OCI-LY7 (cell line): ENCODE results near the gene WASF3. TPM values are rescaled to one million over a fixed set of nuclear protein-coding genes. Genes with fewer than 3 reads are reported as not detected.

ENCODE experiments used
- BruUV-seq: library from RNA; stranded (reverse); fragments of 400-500 nt; replicated peaks from 2 replicates; lab custom pipeline; 2021; lab: Mats Ljungman, UMichigan
- CTCF ChIA-PET: fragments of 300-600 bp; sonication (Branson Sonifier 250); formaldehyde crosslinking; loops from one replicate; lab custom pipeline; 2022; ENCODE audit warnings: antibody characterized with exemption; ENCODE audit not compliant: unreplicated experiment; lab: Charles Lee
- POLR2A ChIA-PET: fragments of 300-600 bp; sonication (Branson Sonifier 250); formaldehyde crosslinking; loops from one replicate; lab custom pipeline; 2022; ENCODE audit warnings: antibody characterized with exemption; lab: Charles Lee
- DNase-seq: peaks from one replicate; pipeline ENCODE4 v3.0.0-alpha.2; 2015; ENCODE audit warnings: low spot score
- H2AFZ ChIP-seq: fragments of 200-600 bp; sonication (generic), shearing (Covaris generic); 2 replicates; pipeline ENCODE4 v1.6.1; 2014; ENCODE audit warnings: mild to moderate bottlenecking, antibody characterized with exemption, low read length, moderate library complexity
- H3K27ac ChIP-seq: fragments of 200-600 bp; sonication (generic); 2 replicates; pipeline ENCODE4 v1.5.1; 2014; ENCODE audit warnings: mixed run types, low read depth, mild to moderate bottlenecking, moderate library complexity, low read length, inconsistent platforms; ENCODE audit not compliant: poor library complexity, severe bottlenecking
- H3K36me3 ChIP-seq: fragments of 200-600 bp; sonication (generic); 2 replicates; pipeline ENCODE4 v1.6.1; 2014; ENCODE audit warnings: mild to moderate bottlenecking, antibody characterized with exemption, low read length, moderate library complexity, mixed read lengths; ENCODE audit not compliant: insufficient read depth
- H3K4me1 ChIP-seq: fragments of 200-600 bp; sonication (generic); 2 replicates; pipeline ENCODE4 v1.5.1; 2014; ENCODE audit warnings: mild to moderate bottlenecking, low read length; ENCODE audit not compliant: insufficient read depth, poor library complexity, severe bottlenecking
- H3K4me2 ChIP-seq: fragments of 200-600 bp; sonication (generic); 2 replicates; pipeline ENCODE4 v1.6.1; 2014; ENCODE audit warnings: mild to moderate bottlenecking, low read length
- H3K4me3 ChIP-seq: fragments of 200-600 bp; sonication (generic); 2 replicates; pipeline ENCODE4 v1.5.1; 2014; ENCODE audit warnings: mild to moderate bottlenecking, low read depth, low read length; ENCODE audit not compliant: poor library complexity, severe bottlenecking
- H3K79me2 ChIP-seq: fragments of 200-600 bp; sonication (generic); 2 replicates; pipeline ENCODE4 v1.6.1; 2016; ENCODE audit warnings: low read depth, mild to moderate bottlenecking, low read length, moderate library complexity, mixed read lengths; ENCODE audit not compliant: insufficient read depth
- H3K9me2 ChIP-seq: fragments of 200-600 bp; sonication (generic); 2 replicates; pipeline ENCODE4 v1.6.1; 2016; ENCODE audit warnings: mild to moderate bottlenecking, low read length, mixed read lengths; ENCODE audit not compliant: insufficient read depth
- H3K9me3 ChIP-seq: fragments of 200-600 bp; sonication (generic); 2 replicates; pipeline ENCODE4 v1.6.1; 2014; ENCODE audit warnings: mild to moderate bottlenecking, mixed run types, low read length, mixed read lengths
- H4K20me1 ChIP-seq: fragments of 200-600 bp; sonication (generic); 2 replicates; pipeline ENCODE4 v1.6.1; 2014; ENCODE audit warnings: mild to moderate bottlenecking, antibody characterized with exemption, low read length, moderate library complexity, mixed read lengths; ENCODE audit not compliant: insufficient read depth
- CTCF ChIP-seq: fragments of 200-600 bp; sonication (generic); conservative IDR thresholded peaks from 2 replicates; pipeline ENCODE4 v1.5.1; 2014; ENCODE audit warnings: mild to moderate bottlenecking, antibody characterized with exemption, low read length, moderate library complexity, mixed read lengths
- EZH2phosphoT487 ChIP-seq: fragments of 200-600 bp; sonication (generic); IDR thresholded peaks from 2 replicates; pipeline ENCODE4 v1.6.1; 2018; ENCODE audit warnings: low read depth, borderline replicate concordance, mild to moderate bottlenecking, mixed run types, antibody characterized with exemption, low read length, moderate library complexity, mixed read lengths
- intact Hi-C: fragments of 100-400 bp; cut with micrococcal nuclease; formaldehyde crosslinking; loops from one replicate; pipeline ENCODE4 v1.10.0; 2022; ENCODE audit not compliant: unreplicated experiment
- total RNA-seq, 2 experiments: library from RNA; depleted of rRNA in 1 of 2; stranded (reverse); fragments of >200 nt in 1 of 2; shearing (Covaris generic) in 1 of 2; gene quantifications; 2 replicates each; pipeline ENCODE4 v1.2.3, GENCODE V29; 2014 to 2022

Gene WASF3
- total RNA-seq, 2 experiments from 2014 or later = 0.17 to 0.19 TPM

DNA sequence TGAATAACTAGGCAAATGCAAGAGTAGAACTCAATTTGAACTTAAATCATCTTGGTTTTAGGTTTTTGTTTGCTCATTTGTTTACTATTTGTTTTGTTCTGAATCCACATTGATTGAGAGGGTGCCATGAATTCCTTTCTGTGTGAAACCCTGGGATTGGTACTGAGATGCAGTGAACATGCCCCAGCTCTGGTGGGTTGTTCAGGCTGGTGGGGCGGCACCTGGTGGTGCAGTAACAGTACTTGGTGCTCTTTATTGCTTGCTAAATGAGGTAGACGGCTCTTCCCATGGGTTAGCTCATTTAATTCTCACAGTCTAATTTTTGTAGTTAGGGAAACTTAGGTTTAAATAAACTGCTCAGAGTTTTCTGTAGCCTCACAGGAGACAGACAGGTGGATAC lies 48.4 kb downstream of the WASF3 start:
- no peaks in the 10 kb centered on the region for H3K36me3 ChIP-seq
- BruUV-seq = no TSS peak
- no peaks in the 10 kb centered on the region for H4K20me1 ChIP-seq
- CTCF ChIA-PET = interaction anchor here (0.6 to 0.9 kb wide), 3 partner anchors 22 to 421 kb away, joined by 3 to 4 read pairs (median 3); no protein-coding TSS in a partner anchor
- intact Hi-C loops = no loop called here
- H3K9me3 ChIP-seq = no peaks in the 10 kb centered on the region
- no peaks in the 10 kb centered on the region for H3K9me2 ChIP-seq
- DNase-seq = peak; percentile 21
- no peaks in the 10 kb centered on the region for H3K79me2 ChIP-seq
- H3K4me2 ChIP-seq = no peak overlapping the region
- H3K27ac ChIP-seq = no peak overlapping the region
- H2AFZ ChIP-seq = no peak overlapping the region
- H3K4me1 ChIP-seq = peaks cover 9% of the 10 kb centered on the region
- TF ChIP-seq EZH2phosphoT487 (no peak), CTCF (peak; percentile 64)
- no peak overlapping the region for H3K4me3 ChIP-seq
- POLR2A ChIA-PET = interaction anchor here (0.9 to 1.2 kb wide), 3 partner anchors 143 to 1743 kb away, joined by 3 to 5 read pairs (median 3); no protein-coding TSS in a partner anchor

DNA sequence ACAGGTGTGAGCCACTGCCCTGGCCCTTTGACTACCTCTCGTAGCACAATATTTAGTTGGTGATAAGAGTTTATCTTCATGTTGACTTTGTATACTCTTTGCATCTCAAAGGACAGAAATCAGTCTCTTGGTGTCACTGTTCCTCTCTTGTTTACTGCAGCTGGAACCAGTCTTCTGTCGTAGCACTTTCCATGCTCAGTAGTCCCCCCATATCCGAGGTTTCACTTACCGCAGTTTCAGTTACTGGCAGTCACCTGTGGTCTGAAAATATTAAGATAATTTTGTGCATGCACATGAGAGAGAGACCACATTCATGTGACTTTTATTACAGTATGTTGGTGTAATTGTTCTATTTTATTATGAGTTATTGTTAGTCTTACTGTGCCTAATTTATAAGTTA lies 49.1 kb downstream of the WASF3 start:
- Histone ChIP-seq H3K9me3 (no peaks in the 10 kb centered on the region), H3K79me2 (no peaks in the 10 kb centered on the region), H3K27ac (no peak overlapping the region), H3K4me1 (peaks cover 6% of the 10 kb centered on the region), H3K36me3 (no peaks in the 10 kb centered on the region), H3K9me2 (no peaks in the 10 kb centered on the region), H4K20me1 (no peaks in the 10 kb centered on the region), H3K4me3 (no peak overlapping the region), H3K4me2 (no peak overlapping the region), H2AFZ (no peak overlapping the region)
- intact Hi-C loops = no loop called here
- TF ChIP-seq EZH2phosphoT487 (no peak), CTCF (no peak)
- CTCF ChIA-PET = interaction anchor here (0.6 to 0.8 kb wide), 2 partner anchors 56 to 422 kb away, joined by 3 read pairs; no protein-coding TSS in a partner anchor
- DNase-seq = no peak
- POLR2A ChIA-PET = interaction anchor here (0.9 kb wide), 1 partner anchor 1742 kb away, joined by 3 read pairs; no protein-coding TSS in a partner anchor
- no TSS peak for BruUV-seq

DNA sequence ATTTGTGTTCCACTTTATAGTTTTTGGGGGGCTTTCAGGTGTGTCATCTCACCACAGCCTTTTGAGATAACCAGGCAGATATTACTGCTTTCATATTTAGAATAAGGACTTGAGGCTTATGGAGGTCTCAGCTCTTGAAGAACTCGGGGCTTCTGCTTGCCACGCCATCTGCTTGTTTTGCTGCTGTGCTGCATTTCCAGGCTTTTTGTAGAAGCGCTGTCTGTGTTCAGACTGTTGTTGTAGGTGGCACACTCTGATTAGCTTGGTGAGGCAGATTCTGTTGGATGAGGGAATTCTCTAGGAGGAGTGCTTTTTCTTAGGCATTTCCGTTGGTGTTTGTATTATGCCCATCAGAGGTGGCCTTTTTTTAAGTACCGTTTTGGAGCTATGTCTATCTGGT lies 57.2 kb downstream of the WASF3 start:
- no peak for DNase-seq
- Histone ChIP-seq H3K4me2 (no peak overlapping the region), H3K79me2 (no peaks in the 10 kb centered on the region), H3K9me3 (no peaks in the 10 kb centered on the region), H3K9me2 (no peaks in the 10 kb centered on the region), H4K20me1 (no peaks in the 10 kb centered on the region), H3K27ac (no peak overlapping the region), H2AFZ (no peak overlapping the region), H3K4me1 (no peaks in the 10 kb centered on the region), H3K4me3 (no peak overlapping the region), H3K36me3 (no peaks in the 10 kb centered on the region)
- BruUV-seq = no TSS peak
- no peak for TF ChIP-seq EZH2phosphoT487
- no peak for TF ChIP-seq CTCF
- ChIA-PET CTCF (no interaction called here), POLR2A (no interaction called here)
- intact Hi-C loops = no loop called here
